Stomach smooth muscle (tissue), 2 donors: ENCODE data around the gene ZNF81.
"Not testable (repeated sequence)": the region's sequence is repeated elsewhere in the genome, so short reads cannot be mapped to it uniquely, and the experiment has no call there.

Experiments used
- H3K27ac ChIP-seq: one replicate; pipeline ENCODE4 v1.7.0; 2013; ENCODE audit warnings: mild to moderate bottlenecking, low read length, inconsistent platforms
- H3K27me3 ChIP-seq, 2 donors: one replicate each; pipeline ENCODE4 v1.7.0; 2013; ENCODE audit warnings: low read length in 2 of 2; ENCODE audit not compliant: insufficient read depth in 2 of 2, control insufficient read depth in 1 of 2
- H3K36me3 ChIP-seq, 2 donors: one replicate each; pipeline ENCODE4 v1.7.0; 2013; ENCODE audit warnings: low read length in 2 of 2; ENCODE audit not compliant: control insufficient read depth in 2 of 2, insufficient read depth in 2 of 2
- H3K4me1 ChIP-seq: one replicate; pipeline ENCODE4 v1.7.0; 2013; ENCODE audit warnings: low read length; ENCODE audit not compliant: control insufficient read depth, insufficient read depth
- H3K4me3 ChIP-seq, 2 donors: one replicate each; pipeline ENCODE4 v1.7.0; 2013; ENCODE audit warnings: low read length in 2 of 2
- H3K9ac ChIP-seq, 2 donors: one replicate each; pipeline ENCODE4 v1.7.0; 2013; ENCODE audit warnings: low read length in 2 of 2, mild to moderate bottlenecking in 1 of 2
- H3K9me3 ChIP-seq, 2 donors: one replicate each; pipeline ENCODE4 v1.7.0; 2013; ENCODE audit warnings: low read length in 2 of 2; ENCODE audit not compliant: control insufficient read depth in 2 of 2
- donor health status: healthy.
- donor health status: Pancreatic carcinoma.

ZNF81 gene

DNA sequence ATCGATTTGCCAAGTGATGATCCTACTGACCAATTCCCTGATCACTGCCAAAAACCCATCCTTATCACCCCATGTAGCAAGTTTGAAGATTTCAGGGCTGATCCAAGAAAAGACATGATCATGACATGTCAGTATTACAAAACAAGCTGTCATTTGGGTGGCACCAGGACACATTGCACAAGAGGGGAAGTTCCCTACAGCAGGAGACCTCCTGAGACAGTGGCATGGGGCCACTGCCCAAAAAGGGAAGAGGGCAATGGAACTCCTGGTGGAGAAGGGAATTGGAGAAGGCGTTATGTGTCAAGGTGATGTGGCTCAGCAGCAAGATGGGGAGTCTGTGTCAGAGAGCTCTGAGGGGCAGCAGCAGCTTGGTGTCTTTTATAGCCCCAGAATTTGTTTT lies 123.7 kb downstream of the ZNF81 start:
- H3K36me3 ChIP-seq: no peaks in the 10 kb centered on the region
- peaks cover 0 to 3% of the 10 kb centered on the region in 2 donors for H3K27me3 ChIP-seq
- H3K4me1 ChIP-seq: no peaks in the 10 kb centered on the region
- H3K4me3 ChIP-seq: no peak overlapping the region
- no peak overlapping the region for H3K9ac ChIP-seq
- H3K27ac ChIP-seq: no peak overlapping the region
- peaks cover 0 to 4% of the 10 kb centered on the region in 2 donors for H3K9me3 ChIP-seq

DNA sequence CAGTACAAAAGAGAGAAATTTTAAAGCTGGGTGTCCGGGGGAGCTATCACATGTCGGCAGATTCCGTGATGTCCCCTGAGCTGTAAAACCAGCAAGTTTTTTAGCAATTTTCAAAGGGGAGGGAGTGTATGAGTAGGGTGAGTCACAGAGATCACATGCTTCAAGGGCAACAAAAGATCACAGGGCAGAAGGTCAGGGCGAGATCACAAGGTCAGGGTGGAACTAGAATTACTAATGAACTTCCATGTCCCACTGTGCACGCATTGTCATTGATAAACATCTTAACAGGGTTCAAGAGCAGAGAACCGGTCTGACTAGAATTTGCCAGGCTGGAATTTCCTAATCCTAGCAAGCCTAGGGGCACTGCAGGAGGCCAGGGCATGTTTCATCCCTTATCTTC lies 125.1 kb downstream of the ZNF81 start:
- H3K36me3 ChIP-seq, H3K4me3 ChIP-seq: not testable (repeated sequence)

DNA sequence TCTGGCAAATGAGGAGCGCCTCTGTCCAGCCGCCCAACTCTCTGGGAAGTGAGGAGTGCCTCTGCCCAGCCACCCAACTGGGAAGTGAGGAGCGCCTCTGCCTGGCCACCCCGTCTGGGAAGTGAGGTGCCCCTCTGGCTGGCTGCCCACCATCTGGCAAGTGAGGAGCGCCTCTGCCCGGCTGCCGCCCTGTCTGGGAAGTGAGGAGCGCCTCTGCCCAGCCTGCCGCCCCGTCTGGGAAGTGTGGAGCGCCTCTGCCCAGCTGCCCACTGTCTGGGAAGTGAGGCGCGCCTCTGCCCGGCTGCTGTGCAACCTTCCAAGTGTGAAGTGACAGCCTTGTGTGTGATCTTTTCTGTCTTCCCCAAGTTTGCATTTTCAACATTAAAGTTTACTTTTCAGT lies 128.8 kb downstream of the ZNF81 start:
- not testable (repeated sequence) for H3K36me3 ChIP-seq, H3K27ac ChIP-seq, H3K4me1 ChIP-seq, H3K27me3 ChIP-seq, H3K4me3 ChIP-seq, H3K9ac ChIP-seq
- peaks cover 0 to 15% of the 10 kb centered on the region in 2 donors for H3K9me3 ChIP-seq

More for the DNA sequence above, 125.1 kb downstream of the ZNF81 start:
- H3K27me3 ChIP-seq, H3K9me3 ChIP-seq, H3K9ac ChIP-seq, H3K4me1 ChIP-seq, H3K27ac ChIP-seq: not testable (repeated sequence)
